Transverse colon (tissue), 4 donors: ENCODE data around the gene SRGAP1. TPM values are rescaled to one million over a fixed set of nuclear protein-coding genes. Genes with fewer than 3 reads are reported as not detected.

Experiments used
- DNase-seq: peaks from one replicate; pipeline ENCODE4 v3.0.0-alpha.2; 2019
- H3K27ac ChIP-seq, 4 donors: fragments of 200-600 bp; sonication (generic); 2 replicates each; pipeline ENCODE4 v1.5.1; 2016 to 2018; ENCODE audit warnings: inconsistent platforms in 4 of 4
- H3K27me3 ChIP-seq: fragments of 200-600 bp; sonication (generic); 2 replicates; pipeline ENCODE4 v1.5.1; 2017; ENCODE audit warnings: inconsistent platforms
- H3K36me3 ChIP-seq, 4 donors: fragments of 200-600 bp; sonication (generic); 2 replicates each; pipeline ENCODE4 v1.5.1; 2017 to 2019; ENCODE audit warnings: inconsistent platforms in 4 of 4
- H3K4me1 ChIP-seq, 4 donors: fragments of 200-600 bp; sonication (generic); 2 replicates each; pipeline ENCODE4 v1.5.1; 2017 to 2020; ENCODE audit warnings: inconsistent platforms in 4 of 4
- H3K4me3 ChIP-seq, 4 donors: fragments of 200-600 bp; sonication (generic); 1 replicate in 1 of 4; 2 replicates in 3 of 4; pipeline versions ENCODE4 v1.5.1 to v1.6.1; 2017 to 2019; ENCODE audit warnings: inconsistent platforms in 4 of 4
- H3K9me3 ChIP-seq, 2 donors: fragments of 200-600 bp; sonication (generic); 2 replicates each; pipeline ENCODE4 v1.5.1; 2017 to 2019; ENCODE audit warnings: inconsistent platforms in 2 of 2
- CTCF ChIP-seq, 5 experiments: fragments of 200-600 bp in 3 of 5; fragments of 450-650 bp in 2 of 5; sonication (generic) in 3 of 5; IDR thresholded peaks; 1 replicate in 2 of 5; 2 replicates in 3 of 5; pipeline ENCODE4 v1.5.1; 2016 to 2017; ENCODE audit warnings: antibody characterized with exemption in 5 of 5, inconsistent platforms in 3 of 5, mild to moderate bottlenecking in 2 of 5, moderate library complexity in 1 of 5
- EP300 ChIP-seq: sonication (generic); formaldehyde crosslinking; IDR thresholded peaks from one replicate; pipeline ENCODE4 v1.6.1; 2017; ENCODE audit warnings: antibody characterized with exemption, low read depth
- POLR2A ChIP-seq: fragments of 450-650 bp; IDR thresholded peaks from one replicate; pipeline ENCODE4 v1.6.1; 2016; ENCODE audit warnings: antibody characterized with exemption, mild to moderate bottlenecking, moderate library complexity
- POLR2AphosphoS5 ChIP-seq, 3 donors: sonication (generic); formaldehyde crosslinking; IDR thresholded peaks; one replicate each; pipeline ENCODE4 v1.6.1; 2016; ENCODE audit warnings: antibody characterized with exemption in 3 of 3
- WGBS, 2 donors: methylation state at CpG; one replicate each; pipeline ENCODE4 v1.1.5; 2018; ENCODE audit warnings: low coverage in 1 of 2; 5-methylcytosine and 5-hydroxymethylcytosine counted together
- in situ Hi-C, 4 donors: fragments of 200-750 bp; cut with MboI; loops; one replicate each; pipeline versions ENCODE4 v1.15.0 to v1.15.1; 2017; ENCODE audit warnings: low sequenced_read_pairs in 3 of 4, low pct_ligation_motif_present in 1 of 4, low pct_unique_long_range_greater_than_20kb in 1 of 4
- intact Hi-C: fragments of 100-400 bp; cut with DNase I; formaldehyde crosslinking; loops from one replicate; pipeline ENCODE4 v1.15.1; 2023; ENCODE audit warnings: low total_unique reads
- total RNA-seq, 4 donors: library from RNA; depleted of rRNA; stranded (reverse); fragments of >200 nt; gene quantifications; one replicate each; pipeline ENCODE4 v1.1.0, GENCODE V29; 2016

SRGAP1 gene
- total RNA-seq, 4 donors from 2014 or later = 16.0 to 720 (median 51.4) TPM

- no peaks in the 10 kb centered on the region for H3K4me1 ChIP-seq
- in situ Hi-C loops = no loop called here
- H3K36me3 ChIP-seq = no peaks in the 10 kb centered on the region
- no peak overlapping the region for H3K27ac ChIP-seq
- no peaks in the 10 kb centered on the region for H3K9me3 ChIP-seq
- TF ChIP-seq EP300 = no peak
- no peak for TF ChIP-seq CTCF (IDR thresholded peaks at IDR 0.05)
- no peak for TF ChIP-seq POLR2AphosphoS5 (IDR thresholded peaks at IDR 0.05)
- no peak for TF ChIP-seq POLR2A
- intact Hi-C loops = no loop called here
- DNase-seq = no peak
- H3K4me3 ChIP-seq = no peak overlapping the region
- no peaks in the 10 kb centered on the region for H3K27me3 ChIP-seq
- WGBS, 2 donors = 89 to 90% methylated on average over 3 of the region's 3 CpGs
Observed at GRCh38 chr12:63961543-63961942, 117.0 kb downstream of the SRGAP1 start.

GRCh38 chr12:63963868-63964267 lies 119.4 kb downstream of the SRGAP1 start:
- H3K27me3 ChIP-seq = no peaks in the 10 kb centered on the region
- no peak for TF ChIP-seq POLR2AphosphoS5 (IDR thresholded peaks at IDR 0.05)
- TF ChIP-seq CTCF (IDR thresholded peaks at IDR 0.05) = no peak
- no peak for TF ChIP-seq EP300
- no peak for TF ChIP-seq POLR2A
- WGBS, 2 donors = 71 to 74% methylated on average over 2 of the region's 2 CpGs
- intact Hi-C loops = no loop called here
- peak overlapping the region in 1 of 4 donors; percentile 8 for H3K27ac ChIP-seq
- H3K4me1 ChIP-seq = no peaks in the 10 kb centered on the region
- no peaks in the 10 kb centered on the region for H3K36me3 ChIP-seq
- no peaks in the 10 kb centered on the region for H3K9me3 ChIP-seq
- in situ Hi-C loops = no loop called here
- DNase-seq = no peak
- H3K4me3 ChIP-seq = no peak overlapping the region

- in situ Hi-C loops = no loop called here
- DNase-seq = no peak
- TF ChIP-seq POLR2A (no peak), CTCF (IDR thresholded peaks at IDR 0.05) (no peak), POLR2AphosphoS5 (IDR thresholded peaks at IDR 0.05) (no peak), EP300 (no peak)
Observed at GRCh38 chr12:63964301-63964700, 119.8 kb downstream of the SRGAP1 start.

GRCh38 chr12:63965936-63966605 lies 121.6 kb downstream of the SRGAP1 start:
- no peak for DNase-seq
- Histone ChIP-seq H3K9me3 (no peaks in the 10 kb centered on the region), H3K27ac (no peak overlapping the region), H3K4me3 (no peak overlapping the region), H3K4me1 (peaks cover 0 to 14% (median 7%) of the 10 kb centered on the region in 4 donors), H3K36me3 (no peaks in the 10 kb centered on the region), H3K27me3 (no peaks in the 10 kb centered on the region)
- in situ Hi-C loops (no loop called here), intact Hi-C loops (no loop called here)
- TF ChIP-seq EP300 (no peak), POLR2AphosphoS5 (IDR thresholded peaks at IDR 0.05) (no peak), CTCF (IDR thresholded peaks at IDR 0.05) (no peak), POLR2A (no peak)
- WGBS, 2 donors = 67 to 72% methylated on average over 3 of the region's 3 CpGs

More at GRCh38 chr12:63964301-63964700, 119.8 kb downstream of the SRGAP1 start:
- Histone ChIP-seq H3K9me3 (no peaks in the 10 kb centered on the region), H3K4me3 (no peak overlapping the region), H3K27ac (peak overlapping the region in 1 of 4 donors; percentile 8), H3K36me3 (no peaks in the 10 kb centered on the region), H3K27me3 (no peaks in the 10 kb centered on the region), H3K4me1 (no peaks in the 10 kb centered on the region)
- WGBS, 2 donors = 100% methylated on average over 1 of the region's 1 CpG; no CpG with 5 or more reads in 1 of the 2 donors
- intact Hi-C loops = no loop called here
